ENCODE results near the gene BCO1. TPM values are rescaled to one million over a fixed set of nuclear protein-coding genes. Genes with fewer than 3 reads are reported as not detected.

BCO1 gene
- total RNA-seq, 1 donor from 2014 or later: not detected

GRCh38 chr16:81242977-81243618 is 4.6 kb downstream of the BCO1 start:
- no peaks in the 10 kb centered on the region for H3K36me3 Mint-ChIP-seq (ENCODE audit: low read depth)
- no peak for TF ChIP-seq CTCF (IDR thresholded peaks at IDR 0.05)
- ChIA-PET CTCF (no interaction called here), POLR2A (no interaction called here)
- ATAC-seq (ENCODE audit: low read depth) (no peak), DNase-seq (no peak)
- H3K4me1 Mint-ChIP-seq: peaks cover 5% of the 10 kb centered on the region
- no peak overlapping the region for H3K4me3 Mint-ChIP-seq
- H3K27me3 Mint-ChIP-seq: peaks cover 6% of the 10 kb centered on the region
- intact Hi-C loops (cut with micrococcal nuclease): no loop called here
- no peak overlapping the region for H3K27ac Mint-ChIP-seq
- no peaks in the 10 kb centered on the region for H3K9me3 Mint-ChIP-seq

- no peak for TF ChIP-seq CTCF (IDR thresholded peaks at IDR 0.05)
- CTCF ChIA-PET: no interaction called here
Observed at GRCh38 chr16:81243942-81244341, 5.5 kb downstream of the BCO1 start.

GRCh38 chr16:81251871-81252270 is 13.4 kb downstream of the BCO1 start:
- H3K27me3 Mint-ChIP-seq: no peaks in the 10 kb centered on the region
- H3K4me3 Mint-ChIP-seq: no peak overlapping the region
- H3K9me3 Mint-ChIP-seq: no peaks in the 10 kb centered on the region
- POLR2A ChIA-PET: no interaction called here
- no peak for DNase-seq
- H3K27ac Mint-ChIP-seq: no peak overlapping the region
- ATAC-seq (ENCODE audit: low read depth): no peak
- H3K4me1 Mint-ChIP-seq: no peaks in the 10 kb centered on the region
- H3K36me3 Mint-ChIP-seq (ENCODE audit: low read depth): no peaks in the 10 kb centered on the region
- intact Hi-C loops (cut with micrococcal nuclease): no loop called here
- CTCF ChIA-PET: no interaction called here
- TF ChIP-seq CTCF (IDR thresholded peaks at IDR 0.05): no peak

More at GRCh38 chr16:81243942-81244341, 5.5 kb downstream of the BCO1 start:
- POLR2A ChIA-PET: no interaction called here
- Mint-ChIP-seq H3K27me3 (peaks cover 5% of the 10 kb centered on the region), H3K9me3 (no peaks in the 10 kb centered on the region), H3K36me3 (ENCODE audit: low read depth) (no peaks in the 10 kb centered on the region), H3K4me1 (no peaks in the 10 kb centered on the region), H3K4me3 (no peak overlapping the region), H3K27ac (no peak overlapping the region)
- intact Hi-C loops (cut with micrococcal nuclease): no loop called here
- ATAC-seq (ENCODE audit: low read depth) (no peak), DNase-seq (no peak)

GRCh38 chr16:81253141-81253540 is 14.7 kb downstream of the BCO1 start:
- Mint-ChIP-seq H3K4me1 (no peaks in the 10 kb centered on the region), H3K27me3 (no peaks in the 10 kb centered on the region), H3K36me3 (ENCODE audit: low read depth) (no peaks in the 10 kb centered on the region), H3K9me3 (no peaks in the 10 kb centered on the region), H3K4me3 (no peak overlapping the region), H3K27ac (no peak overlapping the region)
- intact Hi-C loops (cut with micrococcal nuclease): no loop called here
- no peak for ATAC-seq (ENCODE audit: low read depth)
- no peak for TF ChIP-seq CTCF (IDR thresholded peaks at IDR 0.05)
- CTCF ChIA-PET: no interaction called here
- POLR2A ChIA-PET: interaction anchor here (0.5 kb wide), 1 partner anchor 10 kb away, joined by 8 read pairs; no protein-coding TSS in a partner anchor
- DNase-seq: no peak

- intact Hi-C loops (cut with micrococcal nuclease): no loop called here
- H3K27ac Mint-ChIP-seq: no peak overlapping the region
- no peaks in the 10 kb centered on the region for H3K36me3 Mint-ChIP-seq (ENCODE audit: low read depth)
- H3K4me3 Mint-ChIP-seq: no peak overlapping the region
- ChIA-PET CTCF (no interaction called here), POLR2A (no interaction called here)
- DNase-seq (no peak), ATAC-seq (ENCODE audit: low read depth) (no peak)
- no peaks in the 10 kb centered on the region for H3K9me3 Mint-ChIP-seq
- TF ChIP-seq CTCF (IDR thresholded peaks at IDR 0.05): no peak
- no peaks in the 10 kb centered on the region for H3K4me1 Mint-ChIP-seq
- H3K27me3 Mint-ChIP-seq: peaks cover 3% of the 10 kb centered on the region
Observed at GRCh38 chr16:81254922-81255526, 16.5 kb downstream of the BCO1 start.

All from activated B cell treated with CpG ODN at 0.5 μM for 24 hours (primary cell).